Keratinocyte (primary cell): Measurements from ENCODE around the gene XPNPEP2. TPM values are rescaled to one million over a fixed set of nuclear protein-coding genes. Genes with fewer than 3 reads are reported as not detected.
"Not testable (repeated sequence)": the region's sequence is repeated elsewhere in the genome, so short reads cannot be mapped to it uniquely, and the experiment has no call there.

ENCODE experiments used
- DNase-seq: peaks from one replicate; pipeline ENCODE4 v3.0.0-alpha.2; 2011; ENCODE audit warnings: low read depth, missing footprints, low spot score
- FAIRE-seq: peaks from 2 replicates; lab custom pipeline; 2011; peaks lifted over from hg19 to GRCh38; lab: Jason Lieb, UNC
- H2AFZ ChIP-seq: 2 replicates; pipeline ENCODE4 v1.6.0; 2012; ENCODE audit warnings: low read length, control low read depth, inconsistent platforms; ENCODE audit not compliant: control insufficient read depth
- H3K27ac ChIP-seq: 2 replicates; pipeline ENCODE4 v1.5.1; 2011; ENCODE audit warnings: low read length; ENCODE audit not compliant: control insufficient read depth, insufficient read depth
- H3K27me3 ChIP-seq: 3 replicates; pipeline ENCODE4 v1.6.0; 2011; ENCODE audit warnings: low read length; ENCODE audit not compliant: control insufficient read depth, insufficient read depth; ENCODE audit errors: extremely low read depth
- H3K36me3 ChIP-seq, 2 experiments: 2 replicates in 1 of 2; 3 replicates in 1 of 2; pipeline ENCODE4 v1.5.1; 2011; ENCODE audit warnings: low read length in 2 of 2, mild to moderate bottlenecking in 1 of 2; ENCODE audit not compliant: control insufficient read depth in 2 of 2, insufficient read depth in 2 of 2; ENCODE audit errors: extremely low read depth in 1 of 2
- H3K4me1 ChIP-seq: 3 replicates; pipeline ENCODE4 v1.5.1; 2011; ENCODE audit warnings: low read length; ENCODE audit not compliant: control insufficient read depth, insufficient read depth; ENCODE audit errors: extremely low read depth
- H3K4me2 ChIP-seq: 3 replicates; pipeline ENCODE4 v1.6.0; 2011; ENCODE audit warnings: low read depth, low read length; ENCODE audit not compliant: control insufficient read depth, insufficient read depth; ENCODE audit errors: extremely low read depth
- H3K4me3 ChIP-seq, 3 experiments: fragments of 200-600 bp in 1 of 3; sonication (generic) in 1 of 3; 2 replicates in 2 of 3; 3 replicates in 1 of 3; pipeline ENCODE4 v1.5.1; 2011 to 2016; ENCODE audit warnings: low read length in 3 of 3, mild to moderate bottlenecking in 3 of 3, control low read depth in 2 of 3, inconsistent platforms in 1 of 3, low read depth in 1 of 3, mixed read lengths in 1 of 3, mixed run types in 1 of 3, moderate library complexity in 1 of 3; ENCODE audit not compliant: control insufficient read depth in 2 of 3, insufficient read depth in 2 of 3; ENCODE audit errors: extremely low read depth in 1 of 3
- H3K79me2 ChIP-seq: 2 replicates; pipeline ENCODE4 v1.6.0; 2012; ENCODE audit warnings: low read length; ENCODE audit not compliant: control insufficient read depth, insufficient read depth
- H3K9ac ChIP-seq: 3 replicates; pipeline ENCODE4 v1.6.0; 2011; ENCODE audit warnings: low read length; ENCODE audit not compliant: control insufficient read depth, insufficient read depth; ENCODE audit errors: extremely low read depth
- H3K9me1 ChIP-seq: 3 replicates; pipeline ENCODE4 v1.6.0; 2011; ENCODE audit warnings: low read length; ENCODE audit not compliant: control insufficient read depth, insufficient read depth; ENCODE audit errors: extremely low read depth
- H3K9me3 ChIP-seq: 2 replicates; pipeline ENCODE4 v1.5.1; 2012; ENCODE audit warnings: low read depth, low read length; ENCODE audit not compliant: control insufficient read depth
- H4K20me1 ChIP-seq: 3 replicates; pipeline ENCODE4 v1.6.0; 2011; ENCODE audit warnings: low read length; ENCODE audit not compliant: control insufficient read depth, insufficient read depth; ENCODE audit errors: extremely low read depth
- CTCF ChIP-seq, 3 experiments: IDR thresholded peaks in 1 of 3; conservative IDR thresholded peaks in 1 of 3; optimal IDR thresholded peaks in 1 of 3; 2 replicates in 2 of 3; 3 replicates in 1 of 3; pipeline versions ENCODE3 to v1.5.1; 2011; ENCODE audit warnings: low read length in 3 of 3, mild to moderate bottlenecking in 3 of 3, moderate library complexity in 2 of 3, control low read depth in 1 of 3, inconsistent platforms in 1 of 3; ENCODE audit not compliant: insufficient read depth in 2 of 3; ENCODE audit errors: extremely low read depth in 1 of 3
- EZH2 ChIP-seq: IDR thresholded peaks from one replicate; pipeline ENCODE4 v1.6.1; 2012; ENCODE audit warnings: inconsistent platforms, mild to moderate bottlenecking, low read length, moderate library complexity
- dilution Hi-C: fragments of 300-500 bp; cut with MboI; formaldehyde crosslinking; loops from one replicate; pipeline ENCODE4 v1.7.0; 2020; ENCODE audit warnings: low sequenced_read_pairs; ENCODE audit not compliant: extremely low pct_ligation_motif_present
- polyA plus RNA-seq, 5 experiments: library from polyadenylated mRNA; depleted of rRNA in 3 of 5; stranded (reverse) in 3 of 5; stranded (forward) in 1 of 5; unstranded in 1 of 5; fragments of >200 nt; gene quantifications; 1 replicate in 1 of 5; 2 replicates in 3 of 5; 3 replicates in 1 of 5; pipeline versions ENCODE4 v1.2.1 to v1.2.3, GENCODE V29; 2011 to 2012; ENCODE audit warnings: missing spikeins in 2 of 5, low read depth in 1 of 5, low replicate concordance in 1 of 5

XPNPEP2 gene
- polyA plus RNA-seq, 1 donor (not counting 4 experiments of a cell fraction or from before 2014, with no cell fraction given), result not detected

GRCh38 chrX:129741880-129742758 is 3.3 kb downstream of the XPNPEP2 start:
- dilution Hi-C loops, result loop anchor here (10.0 kb wide), 1 partner anchor 53 kb away; no protein-coding TSS in a partner anchor

GRCh38 chrX:129742759-129743152 is 4.0 kb downstream of the XPNPEP2 start:
- H3K4me3 ChIP-seq, DNase-seq, H4K20me1 ChIP-seq, FAIRE-seq, H3K4me1 ChIP-seq, H2AFZ ChIP-seq, H3K9me3 ChIP-seq, H3K4me2 ChIP-seq, H3K79me2 ChIP-seq, H3K9ac ChIP-seq, H3K36me3 ChIP-seq, H3K9me1 ChIP-seq, H3K27ac ChIP-seq: not testable (repeated sequence)
- peaks cover 11% of the 10 kb centered on the region for H3K27me3 ChIP-seq
- dilution Hi-C loops, result loop anchor here (10.0 kb wide), 1 partner anchor 52 kb away; no protein-coding TSS in a partner anchor

More at GRCh38 chrX:129741880-129742758, 3.3 kb downstream of the XPNPEP2 start:
- no peaks in the 10 kb centered on the region for H3K9me3 ChIP-seq
- peaks cover 4% of the 10 kb centered on the region for H3K4me1 ChIP-seq
- peaks cover 11% of the 10 kb centered on the region for H3K27me3 ChIP-seq
- H3K4me3 ChIP-seq, result no peak overlapping the region
- H3K4me2 ChIP-seq, result no peak overlapping the region
- no peaks in the 10 kb centered on the region for H3K9me1 ChIP-seq
- no peak overlapping the region for H2AFZ ChIP-seq
- DNase-seq (no peak), FAIRE-seq (no peak)
- TF ChIP-seq CTCF (optimal IDR thresholded peaks at IDR 0.05 in 1 of 3, IDR thresholded peaks at IDR 0.05 in 1 of 3, conservative IDR thresholded peaks at IDR 0.05 in 1 of 3; ENCODE audit: extremely low read depth in 1 of 3, insufficient read depth in 2 of 3, low read length in 3 of 3) (no peak), EZH2 (no peak)
- no peaks in the 10 kb centered on the region for H4K20me1 ChIP-seq
- no peak overlapping the region for H3K27ac ChIP-seq
- no peaks in the 10 kb centered on the region for H3K36me3 ChIP-seq
- H3K79me2 ChIP-seq, result no peaks in the 10 kb centered on the region
- no peak overlapping the region for H3K9ac ChIP-seq
